ENCODE results near the gene DENND4A.

GRCh38 chr15:65839985-65840384 is 47.9 kb upstream of the DENND4A start:
- TF ChIP-seq POLR2AphosphoS5 (IDR thresholded peaks at IDR 0.05; ENCODE audit: borderline replicate concordance, low read depth, low read length) = no peak
- TF ChIP-seq EZH2 (IDR thresholded peaks at IDR 0.05) = no peak
- no peak for TF ChIP-seq FOXP2 (optimal IDR thresholded peaks at IDR 0.05; ENCODE audit: control extremely low read depth, extremely low read length, insufficient read depth)
